ENCODE measurements around the gene PLCE1.

PLCE1 gene

DNA sequence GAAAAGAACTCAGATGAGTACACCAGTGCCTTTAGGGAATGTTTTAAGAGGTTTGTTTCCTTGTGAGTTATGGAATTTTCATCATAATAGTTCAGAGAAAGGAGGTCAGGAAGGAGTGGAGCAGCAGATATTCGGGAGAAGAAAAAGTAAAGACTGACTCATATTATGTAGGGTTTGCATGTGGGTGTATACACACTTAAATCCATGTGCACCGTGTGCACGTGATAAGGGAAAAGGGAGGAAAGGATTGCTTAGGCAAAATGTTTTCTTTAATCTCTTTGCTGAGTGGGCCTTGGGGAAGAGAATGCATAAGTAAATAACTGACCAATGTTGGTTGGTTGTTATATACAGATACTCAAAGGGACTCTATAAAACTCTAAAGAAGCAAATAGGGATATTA is 30.2 kb downstream of the PLCE1 start:
- no peak for DNase-seq (ENCODE audit: low read depth)

DNA sequence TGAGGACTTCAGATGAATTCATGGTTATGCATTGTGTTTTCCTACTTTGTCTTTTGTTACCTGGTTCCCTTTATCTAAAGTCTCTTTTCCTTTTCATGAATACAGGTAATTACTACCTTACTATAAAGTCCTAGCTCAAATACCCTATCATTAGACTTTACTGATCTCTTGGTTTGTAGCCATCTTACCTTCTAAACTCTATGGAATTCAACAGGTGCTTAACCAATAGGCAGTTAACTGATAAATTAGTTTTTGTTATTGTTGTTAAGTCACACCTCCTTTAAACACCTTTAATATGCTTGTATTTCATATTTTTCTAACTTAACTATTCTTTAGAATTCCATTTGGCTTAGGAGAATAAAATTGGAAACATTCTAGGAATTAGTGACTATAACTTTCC is 30.7 kb downstream of the PLCE1 start:
- no peak for DNase-seq (ENCODE audit: low read depth)

DNA sequence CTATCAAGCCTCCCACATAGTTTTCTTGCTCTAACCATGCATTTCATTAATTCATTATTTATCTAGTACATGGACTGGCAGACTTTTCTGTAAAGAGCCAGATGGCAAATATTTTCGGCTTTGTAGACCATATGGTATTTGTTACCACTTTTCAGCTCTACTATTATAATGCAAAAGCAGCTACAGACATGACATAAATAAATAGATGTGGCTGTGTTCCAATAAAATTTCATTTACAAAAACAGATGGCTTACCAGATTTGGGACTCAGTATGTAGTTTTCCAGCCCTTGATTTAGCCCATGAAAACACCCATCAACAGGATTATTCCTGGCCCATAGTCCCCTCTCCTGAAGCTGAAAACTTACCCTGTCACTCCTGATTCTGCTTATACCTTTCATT is 32.1 kb downstream of the PLCE1 start:
- no peak for DNase-seq (ENCODE audit: low read depth)

DNA sequence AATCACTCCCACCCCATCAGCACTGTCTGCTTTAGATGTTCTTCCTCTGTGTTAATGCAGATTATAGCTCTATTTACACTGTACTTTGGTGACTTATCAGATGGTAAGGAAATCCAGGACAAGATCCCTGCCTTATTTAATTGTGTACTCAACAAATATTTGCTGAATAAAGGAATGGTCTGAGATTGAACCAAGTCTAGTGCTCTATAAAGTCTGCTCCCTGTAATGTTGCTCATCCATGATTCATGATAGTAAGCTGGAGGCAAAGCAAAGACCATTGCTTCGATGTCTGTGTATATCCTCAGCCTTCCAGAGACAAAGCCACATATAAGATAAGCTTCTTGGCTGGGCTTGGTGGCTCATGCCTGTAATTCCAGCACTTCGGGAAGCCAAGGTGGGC is 33.5 kb downstream of the PLCE1 start:
- DNase-seq (ENCODE audit: low read depth), result no peak

DNA sequence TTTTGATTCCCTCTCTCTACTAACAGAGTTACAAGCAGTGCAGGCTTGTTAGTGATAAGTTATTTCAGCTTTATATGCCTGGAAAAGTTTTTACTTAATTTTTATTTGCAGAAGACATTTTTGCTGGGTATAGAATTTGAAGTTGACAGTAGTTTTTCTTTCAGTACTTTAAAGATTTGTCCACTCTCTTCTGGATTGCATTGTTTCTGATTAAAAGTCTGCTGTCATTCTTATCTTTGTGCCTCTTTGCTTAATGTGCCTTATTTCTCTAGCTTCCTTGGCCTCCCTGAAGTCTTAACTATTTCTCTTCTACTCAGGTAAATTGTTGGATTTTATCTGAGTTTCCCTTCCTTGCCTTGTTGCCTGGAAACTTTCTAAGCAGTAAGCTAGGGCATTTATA is 36.2 kb downstream of the PLCE1 start:
- DNase-seq (ENCODE audit: low read depth), result no peak

DNA sequence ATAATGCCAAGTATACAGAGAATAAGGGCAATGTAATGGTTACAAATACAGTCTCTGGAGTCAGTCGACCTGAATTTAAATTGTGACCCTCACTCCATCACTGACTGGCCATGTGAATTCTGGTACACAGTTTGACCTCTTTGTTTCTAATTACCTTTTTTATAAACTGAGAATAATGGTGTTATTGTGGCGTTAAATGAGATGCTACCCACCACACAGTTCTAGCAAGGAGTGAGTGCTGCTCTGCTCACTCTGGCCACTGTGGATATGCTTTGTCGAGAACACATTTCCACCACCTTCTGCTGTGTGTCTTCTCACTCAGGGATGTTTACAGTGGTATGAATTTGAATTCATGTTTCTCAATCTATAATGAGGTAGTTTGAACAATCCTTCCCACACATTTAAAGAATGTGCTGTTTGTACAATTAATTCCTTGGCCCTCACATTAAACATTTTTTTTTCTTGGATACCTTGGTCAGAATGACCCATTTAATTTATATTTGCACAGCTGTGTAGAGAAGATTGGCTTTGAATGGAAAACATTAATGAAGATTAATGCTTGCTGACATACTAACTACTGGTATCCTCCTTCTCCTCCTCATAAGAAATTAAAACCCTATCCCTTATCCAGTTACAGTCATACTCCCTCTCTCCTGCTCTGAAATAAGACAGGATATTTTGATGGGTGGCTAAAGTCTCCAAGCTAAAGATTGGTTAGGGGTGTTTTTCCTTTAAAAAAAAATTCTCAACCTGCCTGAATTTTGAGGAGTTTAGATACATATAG is 42.4 kb downstream of the PLCE1 start:
- no peak for DNase-seq (ENCODE audit: low read depth)

DNA sequence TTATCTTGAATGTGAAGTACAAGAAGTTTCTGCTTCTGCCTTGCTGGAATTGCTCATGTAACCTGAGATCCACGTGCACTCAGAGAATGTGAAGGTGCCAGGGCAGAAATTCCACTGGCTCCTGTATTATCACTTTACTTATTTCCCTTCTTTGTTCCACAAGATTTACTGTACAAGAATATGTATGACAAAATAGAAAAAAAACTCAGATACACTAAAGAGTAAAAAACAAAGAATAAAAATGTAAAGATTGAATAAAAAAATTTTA is 43.0 kb downstream of the PLCE1 start:
- DNase-seq (ENCODE audit: low read depth), result no peak

DNA sequence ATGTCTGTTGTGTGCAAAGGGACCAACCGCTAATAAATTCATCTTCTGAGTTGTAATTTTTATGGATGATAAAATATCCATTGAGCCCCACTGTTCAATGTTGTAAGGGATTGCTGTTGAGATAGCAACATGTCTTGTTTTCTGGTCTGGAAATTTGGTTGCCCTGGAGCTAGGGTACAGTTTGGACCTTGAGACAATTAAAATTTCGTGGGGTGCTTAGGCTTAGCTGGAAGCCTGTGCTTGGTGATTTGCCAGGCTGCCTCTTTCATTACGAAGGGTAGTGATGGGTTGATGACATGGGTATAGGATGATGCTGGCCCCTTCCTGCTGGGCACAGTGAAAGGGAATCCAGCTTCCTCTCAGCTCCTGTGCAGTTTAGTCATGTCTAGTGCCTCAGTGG is 43.6 kb downstream of the PLCE1 start:
- DNase-seq (ENCODE audit: low read depth), result no peak

DNA sequence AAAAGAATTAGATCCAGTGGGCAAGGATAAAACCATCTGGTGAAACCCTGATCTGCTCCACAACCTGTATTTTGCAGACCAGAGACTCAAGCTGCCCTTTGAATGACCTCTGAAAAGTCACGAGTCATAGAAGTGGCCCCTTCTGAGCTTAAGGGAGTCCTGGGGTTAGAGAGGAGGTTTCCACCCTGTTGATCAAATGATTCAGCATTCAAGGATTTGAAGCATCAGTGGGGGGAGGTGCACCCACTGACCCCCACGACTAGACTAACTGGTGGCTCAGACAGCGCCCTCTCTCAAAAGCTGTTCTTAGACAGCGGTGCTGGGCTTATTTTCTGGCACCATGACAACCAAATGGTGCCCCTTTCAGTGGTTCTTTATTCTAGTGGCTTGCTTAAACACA is 44.3 kb downstream of the PLCE1 start:
- DNase-seq (ENCODE audit: low read depth), result no peak

DNA sequence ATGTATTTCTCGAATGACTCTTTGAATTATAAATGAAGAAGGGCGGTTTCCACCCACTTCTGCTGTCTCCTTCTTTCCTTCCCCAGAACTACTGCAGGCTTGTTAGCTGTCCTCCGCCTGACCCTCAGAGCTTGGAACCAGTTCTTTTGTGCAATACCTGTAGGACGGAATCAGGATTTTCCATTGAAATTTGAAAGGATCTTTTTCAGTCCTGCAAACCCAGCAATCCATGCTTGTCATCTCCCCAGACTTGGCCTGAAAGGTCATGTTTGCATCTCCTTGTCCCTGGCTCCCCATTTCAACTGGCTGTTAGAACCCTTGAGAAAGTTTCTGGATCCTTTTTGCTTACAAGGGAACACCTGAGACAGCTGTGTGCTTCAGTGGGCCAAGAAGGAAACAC is 47.5 kb downstream of the PLCE1 start:
- no peak for DNase-seq (ENCODE audit: low read depth)

DNA sequence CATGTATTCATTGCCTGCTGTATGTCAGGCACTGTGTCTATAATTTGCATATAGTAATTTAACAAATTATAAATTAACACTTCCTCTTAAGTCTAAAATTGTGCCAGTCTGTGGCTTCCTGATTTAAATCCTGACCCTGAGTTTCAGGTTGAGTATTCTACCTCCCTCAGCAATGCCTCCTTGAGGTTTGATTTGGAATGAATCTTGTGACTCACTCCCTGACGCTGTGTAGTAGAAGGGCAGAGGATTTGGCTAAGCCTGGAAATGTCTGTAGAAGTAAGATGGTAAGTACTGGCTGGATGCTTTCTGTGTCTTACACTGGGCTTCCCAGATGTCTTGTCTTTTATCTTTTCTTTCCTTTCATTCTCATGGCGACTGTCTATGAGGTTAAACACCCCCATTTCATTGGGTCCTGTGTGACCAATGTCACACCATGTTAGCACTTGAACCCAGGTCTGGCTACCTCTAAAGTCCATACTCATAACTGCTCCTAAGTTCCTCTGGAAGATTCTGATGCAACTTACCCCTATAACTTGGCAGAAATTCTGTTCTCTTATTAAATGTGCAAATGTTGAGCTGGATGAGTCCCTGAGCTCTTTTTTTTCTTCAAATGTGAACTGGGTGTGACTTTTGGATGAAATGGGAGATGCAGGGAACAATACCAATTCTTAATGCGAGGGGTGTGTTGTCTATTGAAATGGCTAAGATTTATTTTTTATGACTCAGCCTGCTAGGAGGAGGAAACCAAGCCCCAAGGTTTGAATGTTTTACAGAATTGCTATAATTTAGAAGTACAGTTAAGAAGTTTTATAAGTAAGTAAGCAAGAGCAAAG is 48.5 kb downstream of the PLCE1 start:
- DNase-seq (ENCODE audit: low read depth), result no peak

GRCh38 chr10:94042834-94043175 is 49.1 kb downstream of the PLCE1 start:
- no peak for DNase-seq (ENCODE audit: low read depth)
